Stimulated activated naive B cell treated with anti-CD40 and anti-IgM and Interleukin-4, amounts not matched to agents 10 μg/mL and 1 μg/mL and 100 μg/mL, for 72 hours (primary cell): ENCODE data around the gene TECPR1.

Experiments used
- ATAC-seq, 2 donors: fragments of 150-1000 bp; cut with Tn5 transposase; replicated peaks; 2 replicates each; pipeline ENCODE4 v1.10.0; 2021; ENCODE audit warnings: moderate library complexity in 1 of 2
- DNase-seq: peaks from one replicate; pipeline ENCODE4 v3.0.0; 2021
- H3K27ac Mint-ChIP-seq: one replicate; pipeline ENCODE4 v1.8.0; 2022; ENCODE audit warnings: mild to moderate bottlenecking, mixed read lengths
- H3K27me3 Mint-ChIP-seq, 2 donors: one replicate each; pipeline ENCODE4 v1.8.0; 2022; ENCODE audit warnings: mixed read lengths in 2 of 2
- H3K36me3 Mint-ChIP-seq, 2 donors: one replicate each; pipeline ENCODE4 v1.8.0; 2022; ENCODE audit warnings: mixed read lengths in 2 of 2, mild to moderate bottlenecking in 1 of 2
- H3K4me1 Mint-ChIP-seq, 2 donors: one replicate each; pipeline ENCODE4 v1.8.0; 2022; ENCODE audit warnings: mixed read lengths in 2 of 2, mild to moderate bottlenecking in 1 of 2
- H3K4me3 Mint-ChIP-seq, 2 donors: one replicate each; pipeline ENCODE4 v1.8.0; 2022; ENCODE audit warnings: mild to moderate bottlenecking in 2 of 2, mixed read lengths in 2 of 2, moderate library complexity in 1 of 2
- H3K9me3 Mint-ChIP-seq, 2 donors: one replicate each; pipeline ENCODE4 v1.8.0; 2022; ENCODE audit warnings: mixed read lengths in 2 of 2, mild to moderate bottlenecking in 1 of 2

The TECPR1 gene

GRCh38 chr7:98278936-98279335, 26.9 kb upstream of the TECPR1 start:
- Mint-ChIP-seq H3K27ac (no peak overlapping the region), H3K27me3 (no peaks in the 10 kb centered on the region), H3K36me3 (peaks cover 7 to 17% of the 10 kb centered on the region in 2 donors), H3K4me3 (no peak overlapping the region), H3K4me1 (peaks cover 16 to 22% of the 10 kb centered on the region in 2 donors), H3K9me3 (no peaks in the 10 kb centered on the region)
- ATAC-seq: no peak
- DNase-seq: no peak

DNA sequence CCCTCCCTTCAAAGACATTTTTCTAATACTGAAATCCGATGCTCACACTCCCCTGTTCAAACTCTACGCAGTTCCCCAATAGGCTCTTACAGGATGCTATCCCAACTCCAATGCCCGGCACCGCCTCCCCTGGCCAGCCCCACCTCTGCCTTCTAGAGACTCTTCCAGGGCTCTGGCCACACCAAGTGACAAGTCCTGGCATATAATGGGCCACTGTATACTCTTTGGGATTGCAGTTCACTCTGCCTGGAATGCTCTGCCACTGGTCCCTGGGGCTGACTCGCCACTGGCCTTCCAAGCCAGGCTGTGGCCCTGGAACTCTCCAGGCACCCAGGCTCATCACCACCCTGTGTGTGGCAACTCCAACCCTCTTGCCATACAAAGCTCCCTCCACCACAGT, 26.4 kb upstream of the TECPR1 start:
- peaks cover 7 to 14% of the 10 kb centered on the region in 2 donors for H3K36me3 Mint-ChIP-seq
- H3K9me3 Mint-ChIP-seq: no peaks in the 10 kb centered on the region
- H3K27ac Mint-ChIP-seq: no peak overlapping the region

GRCh38 chr7:98276241-98276761, 24.3 kb upstream of the TECPR1 start:
- DNase-seq (no peak), ATAC-seq (no peak)
- no peaks in the 10 kb centered on the region for H3K9me3 Mint-ChIP-seq
- H3K27me3 Mint-ChIP-seq: no peaks in the 10 kb centered on the region
- H3K27ac Mint-ChIP-seq: no peak overlapping the region
- no peak overlapping the region for H3K4me3 Mint-ChIP-seq
- no peaks in the 10 kb centered on the region for H3K36me3 Mint-ChIP-seq
- H3K4me1 Mint-ChIP-seq: peaks cover 3 to 5% of the 10 kb centered on the region in 2 donors

More for the DNA sequence above, 26.4 kb upstream of the TECPR1 start:
- DNase-seq: no peak
- no peak for ATAC-seq
- Mint-ChIP-seq H3K4me1 (peaks cover 13 to 20% of the 10 kb centered on the region in 2 donors), H3K4me3 (no peak overlapping the region), H3K27me3 (no peaks in the 10 kb centered on the region)

DNA sequence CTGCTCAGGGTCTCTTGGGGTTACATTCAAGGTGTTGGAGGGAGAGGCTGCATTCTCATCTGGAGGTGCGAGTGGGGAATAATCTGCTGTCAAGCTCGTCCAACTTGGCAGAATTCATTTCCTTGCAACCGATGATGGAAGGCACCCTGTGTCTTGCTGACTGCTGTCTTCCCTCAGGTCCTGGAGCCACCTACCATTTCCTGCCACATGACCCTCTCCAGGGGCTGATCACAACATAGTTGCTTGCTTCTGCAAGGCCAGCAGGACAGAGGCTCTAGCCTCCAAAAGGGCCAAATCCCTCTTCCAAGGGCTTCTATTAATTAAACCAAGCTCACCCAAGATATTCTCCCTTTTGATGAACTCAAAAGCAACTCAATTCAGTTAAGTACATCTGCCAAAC, 15.3 kb upstream of the TECPR1 start:
- no peak overlapping the region for H3K27ac Mint-ChIP-seq
- ATAC-seq (no peak), DNase-seq (no peak)
- no peaks in the 10 kb centered on the region for H3K27me3 Mint-ChIP-seq
- no peaks in the 10 kb centered on the region for H3K9me3 Mint-ChIP-seq
- no peak overlapping the region for H3K4me3 Mint-ChIP-seq
- H3K36me3 Mint-ChIP-seq: peaks cover 12 to 28% of the 10 kb centered on the region in 2 donors
- H3K4me1 Mint-ChIP-seq: peaks cover 2 to 5% of the 10 kb centered on the region in 2 donors

DNA sequence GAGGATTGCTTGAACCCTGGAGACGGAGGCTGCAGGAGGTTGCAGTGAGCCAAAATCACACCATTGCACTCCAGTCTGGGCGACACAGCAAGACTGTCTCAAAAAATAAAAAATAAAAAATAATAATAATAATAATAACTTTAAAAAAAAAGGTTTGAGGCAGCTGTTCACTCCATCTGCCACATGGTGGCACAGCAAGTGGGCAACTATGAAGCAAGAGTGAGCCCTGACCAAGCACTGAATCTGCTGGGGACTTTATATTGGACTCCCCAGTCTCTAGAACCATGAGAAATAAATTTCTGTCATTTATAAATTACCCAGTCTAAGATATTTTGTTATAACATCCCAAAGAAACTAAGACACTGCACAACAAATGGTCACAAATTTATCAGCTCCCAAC, 14.8 kb upstream of the TECPR1 start:
- no peak overlapping the region for H3K4me3 Mint-ChIP-seq
- H3K9me3 Mint-ChIP-seq: no peaks in the 10 kb centered on the region
- peaks cover 16 to 33% of the 10 kb centered on the region in 2 donors for H3K36me3 Mint-ChIP-seq
- peaks cover 2 to 5% of the 10 kb centered on the region in 2 donors for H3K4me1 Mint-ChIP-seq
- H3K27ac Mint-ChIP-seq: no peak overlapping the region
- ATAC-seq (peak in 1 of 2 donors; percentile 31), DNase-seq (no peak)
- H3K27me3 Mint-ChIP-seq: no peaks in the 10 kb centered on the region

GRCh38 chr7:98265841-98266271, 13.8 kb upstream of the TECPR1 start:
- ATAC-seq: no peak
- DNase-seq: no peak
- Mint-ChIP-seq H3K4me3 (no peak overlapping the region), H3K27me3 (no peaks in the 10 kb centered on the region), H3K27ac (no peak overlapping the region), H3K36me3 (peaks cover 26 to 42% of the 10 kb centered on the region in 2 donors), H3K9me3 (peaks cover 0 to 3% of the 10 kb centered on the region in 2 donors), H3K4me1 (peaks cover 2 to 5% of the 10 kb centered on the region in 2 donors)

GRCh38 chr7:98257701-98258100, 5.7 kb upstream of the TECPR1 start:
- ATAC-seq: no peak
- Mint-ChIP-seq H3K9me3 (peaks cover 0 to 3% of the 10 kb centered on the region in 2 donors), H3K4me3 (no peak overlapping the region), H3K36me3 (peaks cover 29 to 55% of the 10 kb centered on the region in 2 donors), H3K27me3 (no peaks in the 10 kb centered on the region), H3K27ac (no peak overlapping the region), H3K4me1 (peaks cover 5 to 11% of the 10 kb centered on the region in 2 donors)
- DNase-seq: no peak

DNA sequence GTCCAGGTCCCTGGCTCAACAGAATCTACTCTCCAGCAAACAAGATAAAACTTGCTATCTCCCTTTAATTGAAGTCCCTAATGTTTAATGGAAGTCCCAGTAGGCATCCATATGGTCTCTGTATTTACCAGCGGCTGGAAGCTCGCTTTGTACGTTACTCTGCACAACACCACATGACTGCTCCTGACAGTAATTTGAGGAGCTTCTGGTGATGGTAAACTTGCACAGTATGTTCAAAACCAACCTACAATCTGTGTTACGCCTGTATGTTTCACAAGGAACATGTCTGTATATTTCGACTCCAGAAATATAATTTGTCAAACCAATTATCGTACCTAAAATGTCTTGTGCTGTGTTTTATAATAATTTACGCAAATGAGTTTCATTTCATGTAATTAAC, 4.4 kb upstream of the TECPR1 start:
- H3K9me3 Mint-ChIP-seq: peaks cover 0 to 2% of the 10 kb centered on the region in 2 donors
- no peak for DNase-seq
- H3K27me3 Mint-ChIP-seq: no peaks in the 10 kb centered on the region
- peaks cover 17 to 48% of the 10 kb centered on the region in 2 donors for H3K36me3 Mint-ChIP-seq
- H3K4me1 Mint-ChIP-seq: peaks cover 9 to 20% of the 10 kb centered on the region in 2 donors
- no peak for ATAC-seq
- H3K4me3 Mint-ChIP-seq: no peak overlapping the region
- no peak overlapping the region for H3K27ac Mint-ChIP-seq

GRCh38 chr7:98254951-98255610, 3.0 kb upstream of the TECPR1 start:
- ATAC-seq: no peak

GRCh38 chr7:98254516-98254915, 2.5 kb upstream of the TECPR1 start:
- Mint-ChIP-seq H3K27me3 (no peaks in the 10 kb centered on the region), H3K9me3 (no peaks in the 10 kb centered on the region), H3K27ac (no peak overlapping the region), H3K4me3 (no peak overlapping the region), H3K4me1 (peaks cover 19 to 33% of the 10 kb centered on the region in 2 donors), H3K36me3 (peaks cover 7 to 34% of the 10 kb centered on the region in 2 donors)
- DNase-seq: no peak
- no peak for ATAC-seq

More at GRCh38 chr7:98254951-98255610, 3.0 kb upstream of the TECPR1 start:
- Mint-ChIP-seq H3K27me3 (no peaks in the 10 kb centered on the region), H3K4me1 (peaks cover 19 to 29% of the 10 kb centered on the region in 2 donors), H3K9me3 (no peaks in the 10 kb centered on the region), H3K27ac (no peak overlapping the region), H3K36me3 (peaks cover 7 to 36% of the 10 kb centered on the region in 2 donors), H3K4me3 (no peak overlapping the region)
- DNase-seq: no peak

DNA sequence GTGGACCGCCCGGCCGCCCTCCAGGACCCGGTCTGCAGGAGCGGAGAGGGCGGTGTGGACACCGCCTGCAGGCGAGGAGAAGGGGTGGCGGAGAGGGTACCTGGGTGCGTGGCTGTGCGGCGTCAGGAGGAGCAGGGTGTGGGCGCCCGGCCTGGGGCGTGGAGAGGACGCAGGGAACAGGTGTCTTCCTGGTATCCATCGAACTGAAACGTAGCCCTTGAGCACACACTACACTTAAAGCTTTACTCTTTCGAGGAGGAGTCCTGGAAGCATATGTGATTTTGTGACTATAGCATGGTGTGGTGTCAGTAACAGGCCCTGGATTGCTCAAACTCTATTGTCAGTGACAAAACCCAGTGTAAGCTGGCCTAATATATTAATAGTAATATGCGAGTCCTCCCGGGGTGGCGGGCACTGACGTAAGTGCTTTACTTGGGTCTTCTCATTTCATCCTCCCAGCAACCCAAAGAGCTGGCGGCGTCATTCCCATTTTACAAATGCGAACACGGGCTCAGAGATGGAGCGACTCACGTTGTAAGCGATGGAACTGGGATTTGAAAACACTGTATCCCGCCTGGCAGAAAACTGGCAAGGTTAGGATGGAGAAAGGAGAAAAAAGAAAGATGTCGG, 508 bp upstream of the TECPR1 start:
- H3K27ac Mint-ChIP-seq: peak overlapping the region; percentile 96
- H3K4me1 Mint-ChIP-seq: peaks cover 26 to 40% of the 10 kb centered on the region in 2 donors
- DNase-seq (no peak), ATAC-seq (peak; percentile 55 to 56)
- H3K9me3 Mint-ChIP-seq: no peaks in the 10 kb centered on the region
- H3K27me3 Mint-ChIP-seq: no peaks in the 10 kb centered on the region
- H3K4me3 Mint-ChIP-seq: peak overlapping the region; percentile 94 to 100
- peaks cover 7 to 32% of the 10 kb centered on the region in 2 donors for H3K36me3 Mint-ChIP-seq

- DNase-seq: no peak
- H3K27me3 Mint-ChIP-seq: no peaks in the 10 kb centered on the region
- H3K27ac Mint-ChIP-seq: peak overlapping the region; percentile 25
- peak; percentile 20 to 32 for ATAC-seq
- H3K9me3 Mint-ChIP-seq: no peaks in the 10 kb centered on the region
- peaks cover 26 to 40% of the 10 kb centered on the region in 2 donors for H3K4me1 Mint-ChIP-seq
- peak overlapping the region; percentile 94 to 100 for H3K4me3 Mint-ChIP-seq
- H3K36me3 Mint-ChIP-seq: peaks cover 4 to 19% of the 10 kb centered on the region in 2 donors
Measured at GRCh38 chr7:98251231-98251600, 816 bp downstream of the TECPR1 start.

GRCh38 chr7:98250789-98251188, 1.2 kb downstream of the TECPR1 start:
- Mint-ChIP-seq H3K27me3 (no peaks in the 10 kb centered on the region), H3K27ac (peak overlapping the region; percentile 27), H3K4me1 (peaks cover 26 to 40% of the 10 kb centered on the region in 2 donors), H3K9me3 (no peaks in the 10 kb centered on the region), H3K4me3 (peak overlapping the region; percentile 74 to 94), H3K36me3 (peaks cover 4 to 21% of the 10 kb centered on the region in 2 donors)
- DNase-seq: no peak
- no peak for ATAC-seq

DNA sequence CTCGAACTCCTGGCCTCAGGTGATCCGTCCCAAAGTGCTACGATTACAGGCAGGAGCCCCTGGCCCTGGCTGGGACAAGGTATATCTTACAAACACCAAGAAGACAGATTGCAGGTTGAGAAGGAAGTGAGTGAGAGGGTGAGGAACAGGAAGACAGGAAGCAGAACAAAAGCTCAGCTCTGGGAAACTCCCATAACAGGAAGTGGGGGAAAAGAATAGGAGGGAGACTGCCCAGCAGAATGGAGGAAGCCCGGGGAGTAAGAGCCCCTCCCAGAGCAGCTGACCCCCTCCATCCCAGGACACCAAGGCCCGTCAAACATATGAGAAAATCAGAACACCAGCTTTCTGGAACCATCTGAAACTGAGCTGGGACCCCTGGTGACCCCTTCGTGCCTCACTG, 2.9 kb downstream of the TECPR1 start:
- Mint-ChIP-seq H3K27me3 (no peaks in the 10 kb centered on the region), H3K4me3 (peak overlapping the region in 1 of 2 donors; percentile 32), H3K36me3 (peaks cover 10 to 25% of the 10 kb centered on the region in 2 donors), H3K9me3 (no peaks in the 10 kb centered on the region), H3K4me1 (peaks cover 26 to 40% of the 10 kb centered on the region in 2 donors), H3K27ac (peak overlapping the region; percentile 59)
- no peak for ATAC-seq
- DNase-seq: no peak

DNA sequence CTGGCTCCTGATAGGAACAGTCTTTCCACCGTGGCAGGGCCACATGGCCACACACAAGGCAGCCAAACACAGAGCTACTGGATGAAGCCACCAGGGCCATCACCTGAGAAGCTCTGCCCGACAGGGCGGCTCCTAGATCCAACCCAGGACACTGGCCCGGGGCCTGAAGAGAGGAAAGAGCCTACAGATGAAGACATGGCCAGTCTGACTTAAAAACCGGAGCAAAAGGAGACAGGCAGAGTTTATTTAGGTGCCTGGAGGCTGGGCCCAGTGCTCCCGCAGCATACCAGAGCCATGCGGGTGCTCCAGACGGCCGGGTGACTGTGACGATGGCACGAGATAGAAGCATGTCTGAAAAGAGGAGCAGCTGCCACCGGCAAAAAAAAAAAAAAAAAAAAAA, 3.9 kb downstream of the TECPR1 start:
- Mint-ChIP-seq H3K4me1 (peaks cover 26 to 34% of the 10 kb centered on the region in 2 donors), H3K4me3 (no peak overlapping the region), H3K27ac (no peak overlapping the region), H3K36me3 (peaks cover 13 to 27% of the 10 kb centered on the region in 2 donors), H3K9me3 (no peaks in the 10 kb centered on the region), H3K27me3 (no peaks in the 10 kb centered on the region)
- ATAC-seq (no peak), DNase-seq (no peak)
